Muscle of leg (tissue), 11 donors: Measurements from ENCODE around the gene RNF121. TPM values are rescaled to one million over a fixed set of nuclear protein-coding genes. Genes with fewer than 3 reads are reported as not detected.

Experiments used
- DNase-seq: peaks from one replicate; pipeline ENCODE4 v3.0.0; 2013
- H3K27ac ChIP-seq: one replicate; pipeline ENCODE4 v1.5.1; 2013; ENCODE audit warnings: mild to moderate bottlenecking, low read length, control low read depth
- H3K27me3 ChIP-seq: one replicate; pipeline ENCODE4 v1.6.1; 2013; ENCODE audit warnings: low read length; ENCODE audit not compliant: control insufficient read depth, insufficient read depth
- H3K36me3 ChIP-seq: one replicate; pipeline ENCODE4 v1.6.1; 2013; ENCODE audit warnings: low read length; ENCODE audit not compliant: control insufficient read depth, insufficient read depth
- H3K4me1 ChIP-seq: one replicate; pipeline ENCODE4 v1.6.1; 2013; ENCODE audit warnings: low read length; ENCODE audit not compliant: control insufficient read depth, insufficient read depth
- H3K4me3 ChIP-seq: one replicate; pipeline ENCODE4 v1.5.1; 2013; ENCODE audit warnings: low read length, control low read depth
- H3K9me3 ChIP-seq: replicated peaks from 2 replicates; pipeline ENCODE4 v1.6.1; 2013; ENCODE audit warnings: low read depth, low read length; ENCODE audit not compliant: control insufficient read depth
- WGBS: methylation state at CpG from one replicate; pipeline ENCODE4 v1.1.5; 2013; ENCODE audit warnings: missing lambda C conversion rate; ENCODE audit not compliant: insufficient coverage; 5-methylcytosine and 5-hydroxymethylcytosine counted together
- polyA plus RNA-seq, 8 donors: library from polyadenylated mRNA; unstranded; fragments of 120-200 nt; gene quantifications; one replicate each; pipeline versions ENCODE4 v1.2.1 to v1.2.3, GENCODE V29; 2013; ENCODE audit warnings: inconsistent platforms in 1 of 8, low replicate concordance in 1 of 8; ENCODE audit not compliant: insufficient read length in 8 of 8, insufficient read depth in 1 of 8
- total RNA-seq: library from RNA; stranded (reverse); fragments of 120-200 nt; gene quantifications from one replicate; pipeline ENCODE4 v1.2.4, GENCODE V29; 2013

Gene RNF121
- total and polyA plus RNA-seq, 9 donors = 24.1 to 35.7 (median 32.4) TPM

- Histone ChIP-seq H3K27me3 (no peaks in the 10 kb centered on the region), H3K9me3 (no peaks in the 10 kb centered on the region), H3K4me3 (no peak overlapping the region), H3K36me3 (no peaks in the 10 kb centered on the region), H3K4me1 (peaks cover 7% of the 10 kb centered on the region), H3K27ac (no peak overlapping the region)
- no peak for DNase-seq
- WGBS = no CpG with 5 or more reads among the region's 4 CpGs
Measured at GRCh38 chr11:71951741-71952310, 23.0 kb downstream of the RNF121 start.

DNA sequence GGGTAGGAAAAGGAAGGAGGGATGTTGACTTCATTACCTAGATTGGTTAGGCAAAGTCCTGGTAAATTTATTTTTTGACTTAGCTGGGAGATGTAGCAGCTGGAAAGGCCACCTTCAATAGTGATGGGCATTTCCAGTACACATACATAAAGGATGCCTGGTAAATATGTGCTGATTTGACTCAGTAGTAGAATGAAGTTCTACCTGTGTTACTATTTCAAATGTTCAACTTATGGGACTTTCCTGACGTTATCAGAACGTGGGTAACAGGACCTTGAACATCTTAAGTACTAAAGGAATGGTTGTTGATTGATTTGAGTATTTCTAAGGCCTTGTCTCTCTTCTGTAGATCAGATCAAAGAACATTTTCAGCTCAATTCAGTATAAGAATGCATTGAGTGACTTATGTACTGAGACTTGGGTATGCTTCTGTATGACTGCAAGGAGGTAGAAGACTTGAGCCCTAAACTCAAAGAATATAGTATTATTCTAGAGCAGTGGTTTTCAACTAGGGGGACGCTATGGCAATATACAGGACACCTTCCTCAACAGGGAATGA lies 27.1 kb downstream of the RNF121 start:
- Histone ChIP-seq H3K27ac (no peak overlapping the region), H3K9me3 (no peaks in the 10 kb centered on the region), H3K27me3 (no peaks in the 10 kb centered on the region), H3K4me3 (no peak overlapping the region), H3K36me3 (peaks cover 13% of the 10 kb centered on the region), H3K4me1 (no peaks in the 10 kb centered on the region)
- no peak for DNase-seq
- no CpG with 5 or more reads among the region's 3 CpGs for WGBS

GRCh38 chr11:71962428-71963038 lies 33.7 kb downstream of the RNF121 start:
- H3K4me1 ChIP-seq = no peaks in the 10 kb centered on the region
- peak; percentile 62 for DNase-seq
- peaks cover 33% of the 10 kb centered on the region for H3K36me3 ChIP-seq

GRCh38 chr11:71963468-71963867 lies 34.6 kb downstream of the RNF121 start:
- Histone ChIP-seq H3K4me1 (no peaks in the 10 kb centered on the region), H3K4me3 (no peak overlapping the region), H3K27ac (no peak overlapping the region), H3K36me3 (peaks cover 36% of the 10 kb centered on the region), H3K27me3 (no peaks in the 10 kb centered on the region), H3K9me3 (no peaks in the 10 kb centered on the region)
- DNase-seq = no peak
- WGBS = 89% methylated on average over 3 of the region's 8 CpGs

More at GRCh38 chr11:71962428-71963038, 33.7 kb downstream of the RNF121 start:
- H3K27ac ChIP-seq = no peak overlapping the region
- H3K27me3 ChIP-seq = no peaks in the 10 kb centered on the region
- no CpG with 5 or more reads among the region's 2 CpGs for WGBS
- no peak overlapping the region for H3K4me3 ChIP-seq
- no peaks in the 10 kb centered on the region for H3K9me3 ChIP-seq

- Histone ChIP-seq H3K9me3 (no peaks in the 10 kb centered on the region), H3K27ac (no peak overlapping the region), H3K4me1 (no peaks in the 10 kb centered on the region), H3K36me3 (peaks cover 38% of the 10 kb centered on the region), H3K27me3 (no peaks in the 10 kb centered on the region), H3K4me3 (no peak overlapping the region)
- DNase-seq = no peak
- WGBS = no CpG with 5 or more reads among the region's 4 CpGs
Measured at GRCh38 chr11:71964641-71965040, 35.8 kb downstream of the RNF121 start.

DNA sequence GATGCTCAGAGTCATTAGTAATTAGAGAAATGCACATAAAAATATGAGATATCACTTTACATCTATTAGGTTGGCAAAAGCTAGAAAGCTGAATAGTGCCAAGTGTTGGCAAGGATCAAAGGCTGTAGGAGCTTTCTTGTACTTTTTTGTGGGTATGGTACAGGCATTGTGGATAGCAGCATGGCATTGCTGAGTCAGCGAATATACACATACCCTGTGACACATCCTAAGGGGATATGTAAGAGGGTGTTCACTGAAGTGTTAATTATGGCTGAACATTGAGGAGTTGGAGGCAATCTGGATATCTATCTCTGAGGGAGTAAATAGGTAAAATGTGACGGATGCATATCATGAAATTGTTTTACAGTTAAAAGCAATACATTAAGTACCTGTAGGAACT lies 42.8 kb downstream of the RNF121 start:
- Histone ChIP-seq H3K4me3 (no peak overlapping the region), H3K4me1 (no peaks in the 10 kb centered on the region), H3K9me3 (no peaks in the 10 kb centered on the region), H3K27ac (no peak overlapping the region), H3K27me3 (no peaks in the 10 kb centered on the region), H3K36me3 (peaks cover 23% of the 10 kb centered on the region)
- no CpG with 5 or more reads among the region's 2 CpGs for WGBS
- DNase-seq = no peak

DNA sequence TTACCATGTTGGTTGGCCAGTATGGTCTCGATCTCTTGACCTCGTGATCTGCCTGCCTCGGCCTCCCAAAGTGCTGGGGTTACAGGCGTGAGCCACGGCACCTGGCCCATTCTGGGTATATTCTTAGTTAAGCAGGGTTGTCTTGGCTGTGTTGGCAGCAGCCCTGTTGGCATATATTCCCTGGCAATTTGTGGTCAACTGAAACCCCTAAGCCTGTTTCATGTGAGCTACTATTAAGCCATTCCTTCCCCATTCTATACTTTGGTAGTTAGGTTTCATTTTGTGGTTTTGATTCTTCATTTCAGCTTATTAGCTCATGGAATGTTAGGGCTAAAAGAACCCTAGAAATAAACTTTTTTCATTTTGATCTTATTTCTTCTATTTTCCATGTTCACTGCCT lies 47.7 kb downstream of the RNF121 start:
- peaks cover 22% of the 10 kb centered on the region for H3K36me3 ChIP-seq
- WGBS = 100% methylated on average over 1 of the region's 5 CpGs
- no peak for DNase-seq
- H3K27ac ChIP-seq = no peak overlapping the region
- H3K27me3 ChIP-seq = no peaks in the 10 kb centered on the region
- peaks cover 2% of the 10 kb centered on the region for H3K4me1 ChIP-seq
- H3K9me3 ChIP-seq = no peaks in the 10 kb centered on the region
- H3K4me3 ChIP-seq = no peak overlapping the region

- 71% methylated on average over 1 of the region's 1 CpG for WGBS
- no peaks in the 10 kb centered on the region for H3K27me3 ChIP-seq
Measured at GRCh38 chr11:71977090-71977489, 48.2 kb downstream of the RNF121 start.

GRCh38 chr11:71977743-71978418 lies 49.0 kb downstream of the RNF121 start:
- 55% methylated on average over 5 of the region's 7 CpGs for WGBS
- H3K27ac ChIP-seq = no peak overlapping the region
- DNase-seq = peak; percentile 67

More at GRCh38 chr11:71977090-71977489, 48.2 kb downstream of the RNF121 start:
- Histone ChIP-seq H3K4me3 (no peak overlapping the region), H3K9me3 (no peaks in the 10 kb centered on the region), H3K36me3 (peaks cover 22% of the 10 kb centered on the region), H3K27ac (no peak overlapping the region), H3K4me1 (peaks cover 2% of the 10 kb centered on the region)
- no peak for DNase-seq

DNA sequence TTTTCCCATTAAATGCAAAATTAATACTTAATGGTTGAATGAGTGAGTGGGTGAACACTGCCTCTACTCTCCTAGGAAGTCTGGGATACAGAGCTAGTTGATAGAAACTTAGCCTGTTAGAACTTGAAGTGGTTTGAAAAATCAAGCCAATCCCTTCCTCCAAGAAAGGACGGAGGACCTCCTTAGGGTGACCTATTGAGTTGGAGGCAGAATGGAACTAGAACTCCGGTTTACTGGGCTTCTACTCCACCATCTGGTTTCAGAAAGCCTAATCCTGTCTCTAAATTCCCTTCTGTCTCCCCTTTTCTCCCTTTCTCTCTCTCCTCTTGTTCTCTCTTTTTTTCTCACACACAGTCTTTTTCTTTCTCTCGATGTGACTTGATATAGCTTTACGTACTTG lies 50.2 kb downstream of the RNF121 start:
- no peak for DNase-seq
- no peak overlapping the region for H3K27ac ChIP-seq

More at GRCh38 chr11:71977743-71978418, 49.0 kb downstream of the RNF121 start:
- H3K27me3 ChIP-seq = no peaks in the 10 kb centered on the region
- no peaks in the 10 kb centered on the region for H3K9me3 ChIP-seq
- H3K4me3 ChIP-seq = no peak overlapping the region
- peaks cover 22% of the 10 kb centered on the region for H3K36me3 ChIP-seq
- peaks cover 2% of the 10 kb centered on the region for H3K4me1 ChIP-seq

More for the DNA sequence above, 50.2 kb downstream of the RNF121 start:
- WGBS = no CpG with 5 or more reads among the region's 4 CpGs
- Histone ChIP-seq H3K36me3 (peaks cover 29% of the 10 kb centered on the region), H3K4me1 (peaks cover 2% of the 10 kb centered on the region), H3K9me3 (no peaks in the 10 kb centered on the region), H3K27me3 (no peaks in the 10 kb centered on the region), H3K4me3 (no peak overlapping the region)
